Neural progenitor cell (in vitro differentiated cells): ENCODE results near the gene HDLBP. TPM values are rescaled to one million over a fixed set of nuclear protein-coding genes. Genes with fewer than 3 reads are reported as not detected.
A peak's percentile ranks its signal among the peaks of the same experiment; 100 is the strongest.

ENCODE experiments used
- DNase-seq: peaks from one replicate; pipeline ENCODE4 v3.0.0-alpha.2; 2016; ENCODE audit warnings: low spot score
- H2AFZ ChIP-seq: fragments of 200-600 bp; sonication (generic); replicated peaks from 2 replicates; pipeline ENCODE4 v1.6.1; 2016; ENCODE audit warnings: antibody characterized with exemption
- H3F3A ChIP-seq: fragments of 200-600 bp; sonication (generic); 2 replicates; pipeline ENCODE4 v1.6.1; 2016; ENCODE audit warnings: antibody characterized with exemption, low read depth
- H3K27ac ChIP-seq: fragments of 200-600 bp; sonication (generic); 2 replicates; pipeline ENCODE4 v1.5.1; 2016; ENCODE audit warnings: mild to moderate bottlenecking
- H3K27me3 ChIP-seq: fragments of 200-600 bp; sonication (generic); 2 replicates; pipeline ENCODE4 v1.6.1; 2016; ENCODE audit warnings: mild to moderate bottlenecking, moderate library complexity
- H3K36me3 ChIP-seq: fragments of 200-600 bp; sonication (generic); 2 replicates; pipeline ENCODE4 v1.5.1; 2016
- H3K4me1 ChIP-seq: fragments of 200-600 bp; sonication (generic); 2 replicates; pipeline ENCODE4 v1.6.1; 2016; ENCODE audit warnings: mixed run types
- H3K4me2 ChIP-seq: fragments of 200-600 bp; sonication (generic); 2 replicates; pipeline ENCODE4 v1.6.1; 2016
- H3K4me3 ChIP-seq: fragments of 200-600 bp; sonication (generic); 2 replicates; pipeline ENCODE4 v1.5.1; 2016
- H3K79me2 ChIP-seq: fragments of 200-600 bp; sonication (generic); 2 replicates; pipeline ENCODE4 v1.6.1; 2016; ENCODE audit warnings: low read depth
- H3K9ac ChIP-seq: fragments of 200-600 bp; sonication (generic); 2 replicates; pipeline ENCODE4 v1.6.1; 2016
- H3K9me3 ChIP-seq: fragments of 200-600 bp; sonication (generic); 2 replicates; pipeline ENCODE4 v1.5.1; 2016; ENCODE audit warnings: low read depth
- H4K20me1 ChIP-seq: fragments of 200-600 bp; sonication (generic); 2 replicates; pipeline ENCODE4 v1.6.1; 2016; ENCODE audit warnings: low read depth
- H3K27ac Mint-ChIP-seq: 3 replicates; pipeline ENCODE4 v1.8.0; 2021; ENCODE audit warnings: mixed read lengths
- H3K27me3 Mint-ChIP-seq: 2 replicates; pipeline ENCODE4 v1.8.0; 2022; ENCODE audit warnings: low read depth, mild to moderate bottlenecking, inconsistent platforms, moderate library complexity, mixed read lengths; ENCODE audit not compliant: insufficient read depth
- H3K36me3 Mint-ChIP-seq: 3 replicates; pipeline ENCODE4 v1.8.0; 2021; ENCODE audit warnings: mixed read lengths
- H3K4me1 Mint-ChIP-seq: 3 replicates; pipeline ENCODE4 v1.8.0; 2021; ENCODE audit warnings: mixed read lengths
- H3K4me3 Mint-ChIP-seq: 3 replicates; pipeline ENCODE4 v1.8.0; 2021; ENCODE audit warnings: mild to moderate bottlenecking, moderate library complexity, mixed read lengths
- H3K9me3 Mint-ChIP-seq: 3 replicates; pipeline ENCODE4 v1.8.0; 2020; ENCODE audit warnings: mixed read lengths
- EZH2 ChIP-seq: fragments of 200-600 bp; sonication (generic); IDR thresholded peaks from 2 replicates; pipeline ENCODE4 v1.6.1; 2017; ENCODE audit warnings: antibody characterized with exemption, mild to moderate bottlenecking, moderate library complexity
- EZH2phosphoT487 ChIP-seq: fragments of 200-600 bp; sonication (generic); IDR thresholded peaks from 2 replicates; pipeline ENCODE4 v1.6.1; 2017; ENCODE audit warnings: antibody characterized with exemption
- total RNA-seq: library from RNA; depleted of rRNA; stranded (reverse); fragments of >200 nt; gene quantifications from 2 replicates; pipeline ENCODE4 v1.2.3, GENCODE V29; 2015; ENCODE audit warnings: low replicate concordance
- TF ChIP-seq, protein P1 (sequence below): fragments of 200-600 bp; sonication (generic); IDR thresholded peaks from 2 replicates; pipeline ENCODE4 v1.5.1; 2017; ENCODE audit warnings: antibody characterized with exemption, mild to moderate bottlenecking

HDLBP gene
- total RNA-seq, 1 donor from 2014 or later, result 251 TPM

DNA sequence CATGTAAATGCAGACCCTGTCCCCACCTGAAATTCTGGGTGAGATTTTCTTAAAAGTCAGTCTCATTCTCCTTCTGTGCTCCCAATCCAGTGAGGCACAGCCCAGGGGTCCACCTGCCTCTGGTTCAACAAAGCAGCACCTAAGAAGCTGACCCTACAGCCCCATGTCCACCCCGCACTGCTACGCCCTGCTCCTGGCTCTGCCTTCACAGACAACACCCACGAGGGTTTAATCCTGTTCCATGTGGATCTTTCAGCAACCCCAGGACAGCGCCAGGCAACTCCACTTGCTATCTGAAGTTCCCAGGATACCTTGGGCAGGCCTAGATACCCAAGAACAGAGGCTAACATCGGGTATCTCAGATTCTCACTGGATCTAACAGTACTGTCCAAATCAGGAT lies 44.9 kb downstream of the HDLBP start:
- Histone ChIP-seq H3K27ac (no peak overlapping the region), H3K9me3 (no peaks in the 10 kb centered on the region), H3F3A (peaks cover 23% of the 10 kb centered on the region), H3K27me3 (no peaks in the 10 kb centered on the region), H4K20me1 (peaks cover 91% of the 10 kb centered on the region), H3K9ac (no peak overlapping the region), H3K4me3 (no peak overlapping the region), H3K79me2 (peaks cover 89% of the 10 kb centered on the region), H3K36me3 (no peaks in the 10 kb centered on the region), H3K4me2 (no peak overlapping the region), H2AFZ (no peak overlapping the region), H3K4me1 (peaks cover 4% of the 10 kb centered on the region)
- TF ChIP-seq EZH2phosphoT487 (no peak), EZH2 (no peak)
- TF ChIP-seq, protein P1, sequence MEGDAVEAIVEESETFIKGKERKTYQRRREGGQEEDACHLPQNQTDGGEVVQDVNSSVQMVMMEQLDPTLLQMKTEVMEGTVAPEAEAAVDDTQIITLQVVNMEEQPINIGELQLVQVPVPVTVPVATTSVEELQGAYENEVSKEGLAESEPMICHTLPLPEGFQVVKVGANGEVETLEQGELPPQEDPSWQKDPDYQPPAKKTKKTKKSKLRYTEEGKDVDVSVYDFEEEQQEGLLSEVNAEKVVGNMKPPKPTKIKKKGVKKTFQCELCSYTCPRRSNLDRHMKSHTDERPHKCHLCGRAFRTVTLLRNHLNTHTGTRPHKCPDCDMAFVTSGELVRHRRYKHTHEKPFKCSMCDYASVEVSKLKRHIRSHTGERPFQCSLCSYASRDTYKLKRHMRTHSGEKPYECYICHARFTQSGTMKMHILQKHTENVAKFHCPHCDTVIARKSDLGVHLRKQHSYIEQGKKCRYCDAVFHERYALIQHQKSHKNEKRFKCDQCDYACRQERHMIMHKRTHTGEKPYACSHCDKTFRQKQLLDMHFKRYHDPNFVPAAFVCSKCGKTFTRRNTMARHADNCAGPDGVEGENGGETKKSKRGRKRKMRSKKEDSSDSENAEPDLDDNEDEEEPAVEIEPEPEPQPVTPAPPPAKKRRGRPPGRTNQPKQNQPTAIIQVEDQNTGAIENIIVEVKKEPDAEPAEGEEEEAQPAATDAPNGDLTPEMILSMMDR, result no peak
- peaks cover 7% of the 10 kb centered on the region for H3K9me3 Mint-ChIP-seq
- H3K4me3 Mint-ChIP-seq, result peak overlapping the region; percentile 92
- no peak overlapping the region for H3K27ac Mint-ChIP-seq
- DNase-seq, result no peak
- H3K36me3 Mint-ChIP-seq, result peaks cover 18% of the 10 kb centered on the region
- H3K4me1 Mint-ChIP-seq, result peaks cover 23% of the 10 kb centered on the region
- peaks cover 4% of the 10 kb centered on the region for H3K27me3 Mint-ChIP-seq

DNA sequence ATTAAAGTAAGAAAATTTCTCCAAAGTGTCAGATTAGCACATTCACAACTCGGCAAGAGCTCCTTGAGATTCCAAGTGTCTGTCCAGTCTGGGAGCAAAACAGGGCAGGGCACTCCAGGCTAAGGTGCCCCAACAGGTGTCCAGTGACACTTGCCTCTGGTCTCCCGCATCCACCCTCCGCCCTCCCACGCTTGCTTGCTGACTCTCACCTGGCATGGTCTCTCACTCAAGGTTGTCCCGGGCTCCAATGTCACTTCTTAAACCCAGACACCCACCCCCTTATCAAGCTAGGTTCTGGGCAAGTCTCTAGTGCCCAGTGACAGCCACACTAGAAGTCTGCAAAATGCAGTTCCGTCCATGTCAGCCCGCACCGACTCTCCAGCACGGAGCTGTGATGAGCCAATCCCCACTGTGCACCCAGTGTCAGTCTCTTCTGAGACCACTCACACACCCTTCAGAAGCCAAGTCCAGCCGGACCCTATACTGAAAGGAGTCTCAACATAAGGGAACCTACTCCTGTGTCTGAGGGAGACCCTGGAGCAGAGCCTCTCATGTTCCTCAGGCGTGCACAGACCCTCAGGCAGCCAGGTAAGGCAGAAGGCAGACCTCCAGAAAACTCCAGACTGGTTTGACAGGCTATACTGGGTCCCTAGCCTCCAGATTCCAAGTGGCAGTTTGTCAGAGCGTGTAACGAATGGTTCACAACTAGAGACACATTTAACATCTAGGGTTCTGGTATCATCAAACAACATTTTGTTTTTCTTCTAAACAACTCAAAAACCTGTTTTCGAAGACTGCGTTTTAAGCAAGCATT lies 45.6 kb downstream of the HDLBP start:
- no peak overlapping the region for H3K27ac Mint-ChIP-seq
- no peak overlapping the region for H3K4me3 Mint-ChIP-seq
- H2AFZ ChIP-seq, result no peak overlapping the region
- H3K27me3 Mint-ChIP-seq, result peaks cover 4% of the 10 kb centered on the region
- H3K36me3 Mint-ChIP-seq, result peaks cover 14% of the 10 kb centered on the region
- H3K79me2 ChIP-seq, result peaks cover 89% of the 10 kb centered on the region
- H3K27ac ChIP-seq, result no peak overlapping the region
- no peaks in the 10 kb centered on the region for H3K27me3 ChIP-seq
- no peaks in the 10 kb centered on the region for H3K36me3 ChIP-seq
- peaks cover 23% of the 10 kb centered on the region for H3K4me1 Mint-ChIP-seq
- H4K20me1 ChIP-seq, result peaks cover 92% of the 10 kb centered on the region
- H3K4me1 ChIP-seq, result peaks cover 4% of the 10 kb centered on the region
- H3K4me3 ChIP-seq, result no peak overlapping the region
- no peaks in the 10 kb centered on the region for H3K9me3 ChIP-seq
- no peak overlapping the region for H3K4me2 ChIP-seq
- peaks cover 2% of the 10 kb centered on the region for H3K9me3 Mint-ChIP-seq
- DNase-seq, result no peak
- H3F3A ChIP-seq, result peaks cover 19% of the 10 kb centered on the region
- TF ChIP-seq EZH2phosphoT487 (no peak), EZH2 (no peak)
- TF ChIP-seq, protein P1, result no peak
- no peak overlapping the region for H3K9ac ChIP-seq

DNA sequence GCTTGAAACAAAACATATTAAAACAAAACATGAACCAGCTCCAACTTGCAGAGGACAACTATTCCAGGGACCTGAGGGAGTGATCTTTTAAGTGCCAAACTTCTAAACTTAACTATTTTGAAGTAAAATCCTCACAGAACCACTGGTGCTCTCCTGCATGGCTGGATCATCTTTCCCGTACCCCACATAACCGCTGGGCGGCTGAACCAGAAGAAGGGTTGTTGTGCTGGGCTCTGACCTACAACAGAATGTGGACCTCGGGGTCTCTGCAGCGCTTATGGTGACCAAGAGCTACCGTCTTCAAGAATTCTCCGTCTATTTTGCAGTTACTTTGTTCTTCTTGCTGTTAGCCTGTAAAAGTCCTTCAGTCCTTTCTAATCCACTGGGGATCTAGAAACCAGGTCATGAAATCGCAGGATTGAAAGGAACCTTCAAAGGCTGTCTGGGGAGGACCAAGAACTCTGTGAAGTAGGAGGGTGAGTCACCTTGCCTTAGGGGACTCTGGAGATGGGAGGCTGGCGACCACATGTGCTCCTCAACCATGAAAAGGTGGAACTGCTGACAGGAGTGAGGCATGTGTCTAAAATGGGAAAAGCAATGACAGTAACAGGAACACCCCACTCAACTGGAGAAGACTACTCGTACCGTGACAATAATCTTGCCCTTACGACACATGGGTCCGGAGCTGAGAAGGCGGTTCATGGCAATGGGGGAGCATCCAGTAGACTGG lies 46.6 kb downstream of the HDLBP start:
- Mint-ChIP-seq H3K4me3 (no peak overlapping the region), H3K27me3 (peaks cover 4% of the 10 kb centered on the region), H3K27ac (no peak overlapping the region), H3K36me3 (peaks cover 11% of the 10 kb centered on the region), H3K9me3 (peaks cover under 1% of the 10 kb centered on the region), H3K4me1 (peaks cover 21% of the 10 kb centered on the region)
- Histone ChIP-seq H3K4me3 (no peak overlapping the region), H2AFZ (no peak overlapping the region), H3K36me3 (no peaks in the 10 kb centered on the region), H3K79me2 (peaks cover 80% of the 10 kb centered on the region), H3K27ac (no peak overlapping the region), H3K9me3 (no peaks in the 10 kb centered on the region), H3K4me2 (no peak overlapping the region), H3F3A (peaks cover 11% of the 10 kb centered on the region), H4K20me1 (peaks cover 81% of the 10 kb centered on the region), H3K4me1 (peaks cover 4% of the 10 kb centered on the region), H3K9ac (no peak overlapping the region), H3K27me3 (no peaks in the 10 kb centered on the region)
- TF ChIP-seq EZH2phosphoT487, result no peak
- TF ChIP-seq, protein P1, result no peak
- TF ChIP-seq EZH2, result no peak
- no peak for DNase-seq
